OCI-LY3 (cell line): Measurements from ENCODE around the gene MEOX1.

Experiments
- EZH2phosphoT487 ChIP-seq: fragments of 200-600 bp; shearing (Covaris generic); IDR thresholded peaks from 2 replicates; pipeline ENCODE4 v1.6.1; 2018; ENCODE audit warnings: antibody characterized with exemption, mixed run types, low read depth
- TF ChIP-seq, protein P1 (sequence below): fragments of 200-600, 300-600 bp; sonication (generic); IDR thresholded peaks from 2 replicates; pipeline ENCODE4 v1.5.1; 2014; ENCODE audit warnings: antibody characterized with exemption, low read length, low read depth

DNA sequence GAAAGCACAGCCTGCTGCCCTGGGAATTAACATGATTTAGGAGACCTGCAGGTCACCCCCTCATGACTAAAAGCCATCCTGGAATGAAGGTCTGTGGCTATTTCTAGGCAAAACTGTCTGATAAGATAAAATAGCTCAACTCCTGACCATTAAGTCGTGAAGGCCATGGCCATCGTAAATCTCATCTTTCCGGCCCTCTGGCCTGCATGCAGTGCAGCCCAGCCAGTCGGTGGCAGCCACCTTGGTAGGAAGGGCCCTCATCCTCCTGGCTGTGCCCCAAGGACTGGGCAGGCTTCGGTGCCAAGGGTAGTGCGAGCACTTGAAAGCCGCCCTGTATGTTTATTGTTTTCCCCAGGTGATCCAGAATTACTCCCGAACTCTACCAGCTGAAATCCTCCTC is 18.2 kb upstream of the MEOX1 start:
- TF ChIP-seq, protein P1, sequence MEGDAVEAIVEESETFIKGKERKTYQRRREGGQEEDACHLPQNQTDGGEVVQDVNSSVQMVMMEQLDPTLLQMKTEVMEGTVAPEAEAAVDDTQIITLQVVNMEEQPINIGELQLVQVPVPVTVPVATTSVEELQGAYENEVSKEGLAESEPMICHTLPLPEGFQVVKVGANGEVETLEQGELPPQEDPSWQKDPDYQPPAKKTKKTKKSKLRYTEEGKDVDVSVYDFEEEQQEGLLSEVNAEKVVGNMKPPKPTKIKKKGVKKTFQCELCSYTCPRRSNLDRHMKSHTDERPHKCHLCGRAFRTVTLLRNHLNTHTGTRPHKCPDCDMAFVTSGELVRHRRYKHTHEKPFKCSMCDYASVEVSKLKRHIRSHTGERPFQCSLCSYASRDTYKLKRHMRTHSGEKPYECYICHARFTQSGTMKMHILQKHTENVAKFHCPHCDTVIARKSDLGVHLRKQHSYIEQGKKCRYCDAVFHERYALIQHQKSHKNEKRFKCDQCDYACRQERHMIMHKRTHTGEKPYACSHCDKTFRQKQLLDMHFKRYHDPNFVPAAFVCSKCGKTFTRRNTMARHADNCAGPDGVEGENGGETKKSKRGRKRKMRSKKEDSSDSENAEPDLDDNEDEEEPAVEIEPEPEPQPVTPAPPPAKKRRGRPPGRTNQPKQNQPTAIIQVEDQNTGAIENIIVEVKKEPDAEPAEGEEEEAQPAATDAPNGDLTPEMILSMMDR = no peak
- no peak for TF ChIP-seq EZH2phosphoT487
